Adrenal gland (tissue), 5 donors: ENCODE results near the gene SLC8A2.

Source experiments
- POLR2A ChIP-seq, 2 donors: fragments of 450-650 bp; IDR thresholded peaks; one replicate each; pipeline ENCODE4 v1.6.1; 2017; ENCODE audit warnings: antibody characterized with exemption in 2 of 2, mild to moderate bottlenecking in 2 of 2, moderate library complexity in 1 of 2
- TF ChIP-seq, protein P1 (sequence below), 6 experiments: fragments of 450-650 bp in 4 of 6; fragments of 200-600 bp in 2 of 6; sonication (generic) in 1 of 6; IDR thresholded peaks; 1 replicate in 5 of 6; 2 replicates in 1 of 6; pipeline versions ENCODE4 v1.5.1 to v1.8.0; 2016 to 2021; ENCODE audit warnings: antibody characterized with exemption in 6 of 6, mild to moderate bottlenecking in 2 of 6, moderate library complexity in 1 of 6
- donor health status: DM: no; HTN: no; CAD: no.

DNA sequence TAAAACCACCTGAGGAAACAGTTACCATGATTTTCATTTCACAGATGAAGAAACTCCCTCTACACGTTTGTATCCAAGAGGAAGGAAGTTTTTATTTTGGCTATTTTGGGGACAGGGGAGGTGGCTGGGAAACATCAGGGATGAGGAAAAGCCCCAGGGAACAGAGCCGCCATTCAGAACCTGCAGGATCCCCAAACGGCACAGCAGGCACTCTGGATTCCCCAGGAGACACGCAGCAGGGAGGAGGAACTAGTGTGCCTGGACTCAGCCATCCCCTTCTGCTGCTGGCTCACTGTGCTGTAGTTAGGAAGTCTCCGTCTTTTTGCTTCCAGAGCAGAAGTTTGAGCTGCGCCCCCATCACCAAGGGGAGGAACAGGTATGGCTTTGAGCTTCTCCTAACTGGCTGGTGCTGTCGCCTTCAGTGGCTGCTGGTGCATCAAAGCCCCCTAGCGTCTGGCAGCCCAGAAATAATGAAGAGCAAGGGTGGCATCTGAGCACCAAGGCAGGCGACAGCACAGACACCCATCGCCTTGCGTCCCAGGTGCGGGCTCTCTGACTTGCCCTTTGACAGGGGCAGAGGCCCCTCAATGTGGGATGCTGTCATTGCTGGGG lies 38.9 kb upstream of the SLC8A2 start:
- TF ChIP-seq, protein P1, sequence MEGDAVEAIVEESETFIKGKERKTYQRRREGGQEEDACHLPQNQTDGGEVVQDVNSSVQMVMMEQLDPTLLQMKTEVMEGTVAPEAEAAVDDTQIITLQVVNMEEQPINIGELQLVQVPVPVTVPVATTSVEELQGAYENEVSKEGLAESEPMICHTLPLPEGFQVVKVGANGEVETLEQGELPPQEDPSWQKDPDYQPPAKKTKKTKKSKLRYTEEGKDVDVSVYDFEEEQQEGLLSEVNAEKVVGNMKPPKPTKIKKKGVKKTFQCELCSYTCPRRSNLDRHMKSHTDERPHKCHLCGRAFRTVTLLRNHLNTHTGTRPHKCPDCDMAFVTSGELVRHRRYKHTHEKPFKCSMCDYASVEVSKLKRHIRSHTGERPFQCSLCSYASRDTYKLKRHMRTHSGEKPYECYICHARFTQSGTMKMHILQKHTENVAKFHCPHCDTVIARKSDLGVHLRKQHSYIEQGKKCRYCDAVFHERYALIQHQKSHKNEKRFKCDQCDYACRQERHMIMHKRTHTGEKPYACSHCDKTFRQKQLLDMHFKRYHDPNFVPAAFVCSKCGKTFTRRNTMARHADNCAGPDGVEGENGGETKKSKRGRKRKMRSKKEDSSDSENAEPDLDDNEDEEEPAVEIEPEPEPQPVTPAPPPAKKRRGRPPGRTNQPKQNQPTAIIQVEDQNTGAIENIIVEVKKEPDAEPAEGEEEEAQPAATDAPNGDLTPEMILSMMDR (IDR thresholded peaks at IDR 0.05): no peak
- TF ChIP-seq POLR2A (IDR thresholded peaks at IDR 0.05): no peak
